GM12891 (cell line): ENCODE results near the gene CAPN7.

Source experiments
- PAX5 ChIP-seq: IDR thresholded peaks from 2 replicates; pipeline ENCODE4 v1.6.1; 2011; ENCODE audit warnings: low read length, moderate library complexity, mild to moderate bottlenecking; ENCODE audit not compliant: insufficient read depth, severe bottlenecking
- POLR2A ChIP-seq: IDR thresholded peaks from 2 replicates; pipeline ENCODE4 v1.6.1; 2011; ENCODE audit warnings: low read depth, low read length, control low read depth
- POLR2AphosphoS5 ChIP-seq: IDR thresholded peaks from 2 replicates; pipeline ENCODE4 v1.6.1; 2011; ENCODE audit warnings: low read depth, low read length, control low read depth
- SPI1 ChIP-seq: IDR thresholded peaks from 2 replicates; pipeline ENCODE4 v1.6.1; 2011; ENCODE audit warnings: low read depth, low read length, control low read depth

DNA sequence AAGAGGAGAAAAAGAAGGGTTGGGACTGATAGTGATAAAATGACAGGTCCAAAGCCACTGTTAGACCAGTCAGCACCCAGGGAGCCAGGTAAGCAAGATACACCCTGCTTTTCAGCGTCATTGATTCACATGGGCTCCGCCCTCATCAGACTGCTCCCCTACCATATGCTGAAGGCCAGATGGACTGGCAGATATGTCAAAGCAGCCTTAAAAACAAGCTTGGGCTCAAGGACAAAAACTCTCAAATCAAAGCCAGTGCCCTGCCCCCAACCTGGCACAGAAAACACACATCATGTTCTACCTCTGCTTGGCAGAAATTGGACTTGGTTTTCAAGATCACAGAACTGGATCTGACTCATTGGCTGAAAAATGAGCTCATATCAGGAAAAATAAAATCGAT is 93.0 kb downstream of the CAPN7 start:
- TF ChIP-seq POLR2A: no peak
- no peak for TF ChIP-seq POLR2AphosphoS5
- no peak for TF ChIP-seq PAX5
- no peak for TF ChIP-seq SPI1
